GM13976 (cell line): ENCODE data around the gene AVL9.

Source experiments
- DNase-seq: peaks from one replicate; pipeline ENCODE4 v3.0.0; 2012; ENCODE audit warnings: low spot score
- in situ Hi-C: fragments of 300-500 bp; cut with MboI; formaldehyde crosslinking; loops from one replicate; pipeline ENCODE4 v1.12.0; 2022; ENCODE audit warnings: low sequenced_read_pairs, mixed read lengths, inconsistent platforms; ENCODE audit not compliant: unreplicated experiment
- TF ChIP-seq, protein P1 (sequence below): IDR thresholded peaks from 2 replicates; pipeline ENCODE4 v1.5.1; 2012; ENCODE audit warnings: borderline replicate concordance, mild to moderate bottlenecking; ENCODE audit not compliant: insufficient read depth; ENCODE audit errors: extremely low read depth, missing control alignments, control extremely low read depth

AVL9 gene

GRCh38 chr7:32537760-32538159 is 42.5 kb downstream of the AVL9 start:
- in situ Hi-C loops: no loop called here
- no peak for DNase-seq
- TF ChIP-seq, protein P1, sequence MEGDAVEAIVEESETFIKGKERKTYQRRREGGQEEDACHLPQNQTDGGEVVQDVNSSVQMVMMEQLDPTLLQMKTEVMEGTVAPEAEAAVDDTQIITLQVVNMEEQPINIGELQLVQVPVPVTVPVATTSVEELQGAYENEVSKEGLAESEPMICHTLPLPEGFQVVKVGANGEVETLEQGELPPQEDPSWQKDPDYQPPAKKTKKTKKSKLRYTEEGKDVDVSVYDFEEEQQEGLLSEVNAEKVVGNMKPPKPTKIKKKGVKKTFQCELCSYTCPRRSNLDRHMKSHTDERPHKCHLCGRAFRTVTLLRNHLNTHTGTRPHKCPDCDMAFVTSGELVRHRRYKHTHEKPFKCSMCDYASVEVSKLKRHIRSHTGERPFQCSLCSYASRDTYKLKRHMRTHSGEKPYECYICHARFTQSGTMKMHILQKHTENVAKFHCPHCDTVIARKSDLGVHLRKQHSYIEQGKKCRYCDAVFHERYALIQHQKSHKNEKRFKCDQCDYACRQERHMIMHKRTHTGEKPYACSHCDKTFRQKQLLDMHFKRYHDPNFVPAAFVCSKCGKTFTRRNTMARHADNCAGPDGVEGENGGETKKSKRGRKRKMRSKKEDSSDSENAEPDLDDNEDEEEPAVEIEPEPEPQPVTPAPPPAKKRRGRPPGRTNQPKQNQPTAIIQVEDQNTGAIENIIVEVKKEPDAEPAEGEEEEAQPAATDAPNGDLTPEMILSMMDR: no peak

DNA sequence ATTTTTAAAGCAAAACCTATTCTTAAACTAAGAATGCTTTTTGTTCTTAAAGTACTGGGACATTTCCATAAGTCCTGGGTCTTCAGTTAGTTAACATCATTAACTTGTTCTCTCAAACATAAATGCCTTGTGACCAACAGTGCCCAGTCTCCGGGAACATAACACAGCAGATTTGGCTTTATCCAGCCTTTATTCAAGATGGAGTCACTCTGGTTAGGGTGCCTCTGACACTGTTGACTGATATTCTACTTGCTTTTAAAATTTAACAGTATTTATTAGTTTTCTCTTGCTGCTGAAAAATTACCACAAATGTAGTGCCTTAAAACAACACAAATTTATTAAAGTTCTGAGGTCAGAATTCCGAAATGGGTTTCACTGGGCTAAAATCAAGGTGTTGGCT is 44.1 kb downstream of the AVL9 start:
- DNase-seq: no peak
- in situ Hi-C loops: no loop called here
- TF ChIP-seq, protein P1: no peak

GRCh38 chr7:32539919-32540531 is 44.7 kb downstream of the AVL9 start:
- TF ChIP-seq, protein P1: no peak
- no peak for DNase-seq
- in situ Hi-C loops: no loop called here

DNA sequence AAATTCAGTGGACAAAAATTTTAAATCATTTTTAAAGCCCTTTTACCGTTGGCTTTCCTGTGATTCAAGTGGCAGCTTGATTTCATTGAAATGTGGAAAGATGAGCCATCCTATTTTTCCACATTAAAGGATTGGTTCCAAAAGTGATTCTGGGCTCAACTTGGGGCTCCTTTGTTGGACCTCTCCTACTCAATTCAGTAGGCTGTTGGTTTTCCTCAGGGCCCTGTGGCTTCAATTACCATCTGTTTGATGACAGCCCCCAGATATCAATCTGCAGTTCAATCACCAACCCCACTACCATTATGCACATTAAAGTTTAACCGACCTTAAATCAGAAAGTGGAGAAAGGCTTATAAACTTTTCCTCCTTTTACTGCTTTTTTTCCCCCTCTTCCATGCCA is 47.3 kb downstream of the AVL9 start:
- in situ Hi-C loops: no loop called here
- TF ChIP-seq, protein P1: no peak
- DNase-seq: no peak

DNA sequence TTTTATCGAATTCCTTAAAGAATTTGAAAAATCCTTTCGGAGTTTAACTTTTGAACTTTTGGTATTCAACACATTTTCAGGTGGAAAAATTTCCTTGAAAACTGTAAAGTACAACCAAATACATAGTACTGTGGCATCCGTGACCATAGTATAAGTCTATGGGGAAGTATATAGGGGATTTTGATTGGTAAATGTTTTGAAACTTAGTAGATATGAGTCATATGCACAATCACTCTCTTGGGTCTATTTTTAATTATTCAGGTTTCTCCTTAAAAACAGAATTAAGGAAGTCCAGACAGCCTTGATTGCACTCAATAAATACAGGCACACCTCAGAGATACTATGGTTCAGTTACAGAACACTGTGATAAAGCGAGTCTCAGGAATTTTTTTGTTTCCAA is 64.2 kb downstream of the AVL9 start:
- in situ Hi-C loops: no loop called here
- DNase-seq: no peak
- TF ChIP-seq, protein P1: no peak

GRCh38 chr7:32560075-32560474 is 64.8 kb downstream of the AVL9 start:
- no peak for DNase-seq
- in situ Hi-C loops: no loop called here
- TF ChIP-seq, protein P1: no peak
